Breast epithelium (tissue), 4 donors: Measurements from ENCODE around the gene CCDC78. TPM values are rescaled to one million over a fixed set of nuclear protein-coding genes. Genes with fewer than 3 reads are reported as not detected.

Source experiments
- DNase-seq, 2 donors: peaks; one replicate each; pipeline ENCODE4 v3.0.0-alpha.2; 2019; ENCODE audit warnings: low spot score in 2 of 2
- H3K27ac ChIP-seq, 2 donors: fragments of 200-600 bp; sonication (generic) in 1 of 2; one replicate each; pipeline ENCODE4 v1.5.1; 2016 to 2019; ENCODE audit warnings: mild to moderate bottlenecking in 1 of 2
- H3K27me3 ChIP-seq, 2 donors: fragments of 200-600 bp; sonication (generic) in 1 of 2; one replicate each; pipeline versions ENCODE4 v1.5.1 to v1.6.0; 2017 to 2019; ENCODE audit warnings: control low read depth in 1 of 2, mild to moderate bottlenecking in 1 of 2
- H3K36me3 ChIP-seq: fragments of 200-600 bp; one replicate; pipeline ENCODE4 v1.5.1; 2019
- H3K4me1 ChIP-seq, 2 donors: fragments of 200-600 bp; sonication (generic); one replicate each; pipeline ENCODE4 v1.5.1; 2016 to 2019; ENCODE audit warnings: control low read depth in 1 of 2
- H3K4me3 ChIP-seq, 3 donors: fragments of 200-600 bp; sonication (generic); 1 replicate in 2 of 3; 2 replicates in 1 of 3; pipeline ENCODE4 v1.5.1; 2016 to 2019; ENCODE audit warnings: mild to moderate bottlenecking in 3 of 3, moderate library complexity in 2 of 3
- H3K9me3 ChIP-seq, 2 donors: fragments of 200-600 bp; sonication (generic) in 1 of 2; one replicate each; pipeline ENCODE4 v1.5.1; 2016 to 2019; ENCODE audit warnings: control low read depth in 1 of 2
- POLR2A ChIP-seq: fragments of 450-650 bp; IDR thresholded peaks from one replicate; pipeline ENCODE4 v1.6.1; 2016; ENCODE audit warnings: antibody characterized with exemption, mild to moderate bottlenecking, moderate library complexity
- POLR2AphosphoS5 ChIP-seq, 3 donors: sonication (generic); formaldehyde crosslinking; IDR thresholded peaks; one replicate each; pipeline ENCODE4 v1.6.1; 2017; ENCODE audit warnings: antibody characterized with exemption in 3 of 3
- intact Hi-C: fragments of 100-400 bp; cut with DNase I; formaldehyde crosslinking; loops from one replicate; pipeline ENCODE4 v1.15.1; 2023; ENCODE audit warnings: low total_unique reads
- total RNA-seq, 3 donors: library from RNA; depleted of rRNA; stranded (reverse); fragments of >200 nt; gene quantifications; one replicate each; pipeline ENCODE4 v1.1.0, GENCODE V29; 2016
- TF ChIP-seq, protein P1 (sequence below), 3 donors: fragments of 450-650 bp; IDR thresholded peaks; one replicate each; pipeline ENCODE4 v1.5.1; 2016 to 2017; ENCODE audit warnings: antibody characterized with exemption in 3 of 3, mild to moderate bottlenecking in 3 of 3, moderate library complexity in 3 of 3

Gene CCDC78
- total RNA-seq, 3 donors from 2014 or later: 0.48 to 2.9 (median 2.6) TPM

DNA sequence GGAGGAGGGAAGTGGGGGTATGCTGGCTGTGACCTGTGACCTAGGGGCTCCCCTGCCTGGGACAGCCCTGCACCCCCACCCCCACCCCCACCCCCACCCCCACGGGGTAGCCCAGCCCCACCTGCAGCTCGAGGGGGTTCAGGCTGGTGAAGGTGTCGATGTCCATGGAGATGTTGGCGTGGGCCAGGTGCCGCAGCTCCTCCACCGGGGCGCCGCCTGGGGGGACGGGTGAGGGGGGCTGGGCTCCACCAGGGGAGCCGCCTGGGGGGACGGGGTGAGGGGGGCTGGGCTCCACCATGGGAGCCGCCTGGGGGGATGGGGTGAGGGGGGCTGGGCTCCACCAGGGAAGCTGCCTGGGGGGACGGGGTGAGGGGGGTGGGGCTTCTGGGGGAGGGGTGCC lies 44.2 kb upstream of the CCDC78 start:
- Histone ChIP-seq H3K4me1 (no peaks in the 10 kb centered on the region), H3K27ac (no peak overlapping the region), H3K4me3 (no peak overlapping the region), H3K36me3 (no peaks in the 10 kb centered on the region), H3K9me3 (no peaks in the 10 kb centered on the region), H3K27me3 (peaks cover 3 to 40% of the 10 kb centered on the region in 2 donors)
- DNase-seq: no peak
- no peak for TF ChIP-seq POLR2A
- TF ChIP-seq POLR2AphosphoS5 (IDR thresholded peaks at IDR 0.05): no peak
- TF ChIP-seq, protein P1, sequence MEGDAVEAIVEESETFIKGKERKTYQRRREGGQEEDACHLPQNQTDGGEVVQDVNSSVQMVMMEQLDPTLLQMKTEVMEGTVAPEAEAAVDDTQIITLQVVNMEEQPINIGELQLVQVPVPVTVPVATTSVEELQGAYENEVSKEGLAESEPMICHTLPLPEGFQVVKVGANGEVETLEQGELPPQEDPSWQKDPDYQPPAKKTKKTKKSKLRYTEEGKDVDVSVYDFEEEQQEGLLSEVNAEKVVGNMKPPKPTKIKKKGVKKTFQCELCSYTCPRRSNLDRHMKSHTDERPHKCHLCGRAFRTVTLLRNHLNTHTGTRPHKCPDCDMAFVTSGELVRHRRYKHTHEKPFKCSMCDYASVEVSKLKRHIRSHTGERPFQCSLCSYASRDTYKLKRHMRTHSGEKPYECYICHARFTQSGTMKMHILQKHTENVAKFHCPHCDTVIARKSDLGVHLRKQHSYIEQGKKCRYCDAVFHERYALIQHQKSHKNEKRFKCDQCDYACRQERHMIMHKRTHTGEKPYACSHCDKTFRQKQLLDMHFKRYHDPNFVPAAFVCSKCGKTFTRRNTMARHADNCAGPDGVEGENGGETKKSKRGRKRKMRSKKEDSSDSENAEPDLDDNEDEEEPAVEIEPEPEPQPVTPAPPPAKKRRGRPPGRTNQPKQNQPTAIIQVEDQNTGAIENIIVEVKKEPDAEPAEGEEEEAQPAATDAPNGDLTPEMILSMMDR (IDR thresholded peaks at IDR 0.05): no peak
- intact Hi-C loops: no loop called here

DNA sequence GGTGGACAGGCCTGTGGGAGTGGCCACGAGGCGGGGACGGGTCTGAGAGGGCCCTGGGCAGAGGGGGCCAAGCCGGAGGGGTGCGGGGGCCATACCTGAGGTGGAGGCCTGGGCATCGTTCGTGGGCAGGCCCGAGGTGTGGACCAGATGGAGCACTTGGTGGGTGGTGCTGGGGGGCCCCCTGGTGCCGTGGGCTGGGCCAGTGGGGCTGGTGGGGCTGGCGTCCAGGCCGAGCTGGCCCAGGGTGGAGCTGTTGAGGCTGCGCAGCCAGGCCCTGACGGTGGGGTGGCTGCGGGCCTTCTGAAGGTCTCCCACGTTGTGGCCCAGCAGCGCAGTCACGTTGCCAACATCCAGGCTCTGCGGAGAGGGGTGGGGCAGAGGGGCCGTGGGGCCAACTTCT lies 43.7 kb upstream of the CCDC78 start:
- Histone ChIP-seq H3K4me3 (no peak overlapping the region), H3K27ac (no peak overlapping the region), H3K27me3 (peaks cover 3 to 45% of the 10 kb centered on the region in 2 donors), H3K9me3 (no peaks in the 10 kb centered on the region), H3K4me1 (no peaks in the 10 kb centered on the region), H3K36me3 (no peaks in the 10 kb centered on the region)
- DNase-seq: no peak
- intact Hi-C loops: no loop called here
- TF ChIP-seq POLR2A (no peak), POLR2AphosphoS5 (IDR thresholded peaks at IDR 0.05) (no peak)
- TF ChIP-seq, protein P1 (IDR thresholded peaks at IDR 0.05): no peak

GRCh38 chr16:769184-769784 lies 43.0 kb upstream of the CCDC78 start:
- intact Hi-C loops: no loop called here
- H3K4me1 ChIP-seq: no peaks in the 10 kb centered on the region
- H3K27ac ChIP-seq: no peak overlapping the region
- no peaks in the 10 kb centered on the region for H3K36me3 ChIP-seq
- peaks cover 3 to 45% of the 10 kb centered on the region in 2 donors for H3K27me3 ChIP-seq
- no peak for DNase-seq
- TF ChIP-seq, protein P1 (IDR thresholded peaks at IDR 0.05): no peak
- TF ChIP-seq POLR2AphosphoS5 (IDR thresholded peaks at IDR 0.05) (no peak), POLR2A (no peak)
- no peaks in the 10 kb centered on the region for H3K9me3 ChIP-seq
- H3K4me3 ChIP-seq: no peak overlapping the region

- no peak for DNase-seq
- Histone ChIP-seq H3K9me3 (no peaks in the 10 kb centered on the region), H3K4me1 (no peaks in the 10 kb centered on the region), H3K4me3 (no peak overlapping the region), H3K27ac (no peak overlapping the region), H3K36me3 (no peaks in the 10 kb centered on the region), H3K27me3 (peaks cover 3 to 40% of the 10 kb centered on the region in 2 donors)
- TF ChIP-seq, protein P1 (IDR thresholded peaks at IDR 0.05): no peak
- TF ChIP-seq POLR2AphosphoS5 (IDR thresholded peaks at IDR 0.05): no peak
- TF ChIP-seq POLR2A: no peak
- intact Hi-C loops: no loop called here
Observed at GRCh38 chr16:768428-768827, 42.2 kb upstream of the CCDC78 start.

DNA sequence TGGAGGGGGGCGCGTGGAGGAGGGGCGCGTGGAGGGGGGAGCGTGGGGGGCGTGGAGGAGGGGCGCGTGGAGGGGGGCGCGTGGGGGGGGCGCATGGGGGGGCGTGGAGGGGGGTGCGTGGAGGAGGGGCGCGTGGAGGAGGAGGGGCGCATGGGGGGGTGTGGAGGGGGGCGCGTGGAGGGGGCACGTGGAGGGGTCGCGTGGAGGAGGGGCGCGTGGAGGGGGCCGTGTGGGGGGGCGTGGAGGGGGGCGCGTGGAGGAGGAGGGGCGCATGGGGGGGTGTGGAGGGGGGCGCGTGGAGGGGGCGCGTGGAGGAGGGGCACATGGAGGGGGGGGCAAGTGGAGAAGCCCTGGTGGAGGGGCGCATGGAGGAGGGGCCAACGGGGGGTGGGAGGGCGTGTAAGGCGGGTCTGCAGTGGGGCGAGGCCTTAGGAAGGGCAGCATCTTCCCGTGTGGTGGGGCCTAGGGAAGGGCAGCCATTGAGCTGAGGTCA lies 41.5 kb upstream of the CCDC78 start:
- Histone ChIP-seq H3K4me1 (no peaks in the 10 kb centered on the region), H3K36me3 (no peaks in the 10 kb centered on the region), H3K27me3 (peaks cover 3 to 41% of the 10 kb centered on the region in 2 donors), H3K27ac (no peak overlapping the region), H3K4me3 (no peak overlapping the region), H3K9me3 (no peaks in the 10 kb centered on the region)
- intact Hi-C loops: no loop called here
- TF ChIP-seq POLR2AphosphoS5 (IDR thresholded peaks at IDR 0.05) (no peak), POLR2A (no peak)
- TF ChIP-seq, protein P1 (IDR thresholded peaks at IDR 0.05): no peak
- DNase-seq: no peak
